NB4 (cell line): ENCODE results near the gene LEP.

Experiments
- POLR2A ChIP-seq: IDR thresholded peaks from 2 replicates; pipeline ENCODE4 v1.6.1; 2011; ENCODE audit warnings: mild to moderate bottlenecking; ENCODE audit not compliant: insufficient read length; ENCODE audit errors: extremely low read depth
- TF ChIP-seq, protein P1 (sequence below): IDR thresholded peaks from one replicate; pipeline ENCODE4 v1.5.1; 2012; ENCODE audit warnings: low read depth, low read length

DNA sequence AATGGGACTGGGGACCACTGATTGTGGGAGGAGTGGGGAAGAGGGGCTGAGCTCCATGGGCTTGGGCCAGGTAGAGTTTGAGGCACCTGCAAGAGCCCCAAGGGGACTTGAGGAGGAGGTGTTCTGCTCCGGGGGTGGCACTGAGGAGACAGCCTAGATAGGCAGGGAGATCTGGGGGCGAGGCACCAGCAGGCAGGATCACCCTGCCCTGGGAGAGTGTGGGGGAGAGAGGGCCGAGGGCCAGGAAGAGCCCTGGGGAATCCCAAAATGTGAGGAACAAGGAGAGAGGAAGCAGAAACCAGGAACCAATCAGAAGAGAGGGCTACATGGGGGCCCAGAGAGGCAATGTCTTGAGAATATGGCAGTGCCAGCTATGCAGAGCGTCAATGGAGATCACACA lies 34.6 kb downstream of the LEP start:
- TF ChIP-seq, protein P1, sequence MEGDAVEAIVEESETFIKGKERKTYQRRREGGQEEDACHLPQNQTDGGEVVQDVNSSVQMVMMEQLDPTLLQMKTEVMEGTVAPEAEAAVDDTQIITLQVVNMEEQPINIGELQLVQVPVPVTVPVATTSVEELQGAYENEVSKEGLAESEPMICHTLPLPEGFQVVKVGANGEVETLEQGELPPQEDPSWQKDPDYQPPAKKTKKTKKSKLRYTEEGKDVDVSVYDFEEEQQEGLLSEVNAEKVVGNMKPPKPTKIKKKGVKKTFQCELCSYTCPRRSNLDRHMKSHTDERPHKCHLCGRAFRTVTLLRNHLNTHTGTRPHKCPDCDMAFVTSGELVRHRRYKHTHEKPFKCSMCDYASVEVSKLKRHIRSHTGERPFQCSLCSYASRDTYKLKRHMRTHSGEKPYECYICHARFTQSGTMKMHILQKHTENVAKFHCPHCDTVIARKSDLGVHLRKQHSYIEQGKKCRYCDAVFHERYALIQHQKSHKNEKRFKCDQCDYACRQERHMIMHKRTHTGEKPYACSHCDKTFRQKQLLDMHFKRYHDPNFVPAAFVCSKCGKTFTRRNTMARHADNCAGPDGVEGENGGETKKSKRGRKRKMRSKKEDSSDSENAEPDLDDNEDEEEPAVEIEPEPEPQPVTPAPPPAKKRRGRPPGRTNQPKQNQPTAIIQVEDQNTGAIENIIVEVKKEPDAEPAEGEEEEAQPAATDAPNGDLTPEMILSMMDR, result no peak
- no peak for TF ChIP-seq POLR2A
